HCT116 (cell line): ENCODE data around the gene TMF1.

ENCODE experiments used
- CEBPB ChIP-seq: IDR thresholded peaks from 2 replicates; pipeline ENCODE4 v1.6.1; 2012; ENCODE audit warnings: low read depth
- EZH2 ChIP-seq: fragments of 200-600 bp; sonication (generic); IDR thresholded peaks from 2 replicates; pipeline ENCODE4 v1.6.1; 2017; ENCODE audit warnings: antibody characterized with exemption, mixed run types
- FOSL1 ChIP-seq: IDR thresholded peaks from 2 replicates; pipeline ENCODE4 v1.6.1; 2012; ENCODE audit warnings: low read depth
- JUND ChIP-seq: IDR thresholded peaks from 2 replicates; pipeline ENCODE4 v1.6.1; 2012
- POLR2A ChIP-seq: IDR thresholded peaks from 2 replicates; pipeline ENCODE4 v1.7.0; 2011; ENCODE audit warnings: borderline replicate concordance; ENCODE audit not compliant: insufficient read depth, insufficient read length; ENCODE audit errors: extremely low read depth
- POLR2AphosphoS5 ChIP-seq: IDR thresholded peaks from 2 replicates; pipeline ENCODE4 v1.6.1; 2011; ENCODE audit warnings: mild to moderate bottlenecking, low read depth, low read length, moderate library complexity
- RAD21 ChIP-seq: IDR thresholded peaks from 2 replicates; pipeline ENCODE4 v1.6.1; 2012; ENCODE audit warnings: low read depth, mild to moderate bottlenecking
- TCF7L2 ChIP-seq: IDR thresholded peaks from 2 replicates; pipeline ENCODE4 v1.7.0; 2011; ENCODE audit warnings: borderline replicate concordance, inconsistent platforms; ENCODE audit not compliant: insufficient read depth, insufficient read length; ENCODE audit errors: extremely low read depth
- ZFX ChIP-seq: fragments of 450-650 bp; IDR thresholded peaks from 2 replicates; pipeline ENCODE4 v1.6.1; 2017
- TF ChIP-seq, protein P1 (sequence below), 3 experiments: fragments of 200-600 bp in 1 of 3; sonication (generic) in 1 of 3; IDR thresholded peaks in 2 of 3; conservative IDR thresholded peaks in 1 of 3; 2 replicates each; pipeline ENCODE4 v1.5.1; 2012 to 2017; ENCODE audit warnings: low read depth in 2 of 3, low read length in 2 of 3, antibody characterized with exemption in 1 of 3, borderline replicate concordance in 1 of 3, control low read depth in 1 of 3, mild to moderate bottlenecking in 1 of 3, mixed read lengths in 1 of 3, mixed run types in 1 of 3, moderate library complexity in 1 of 3; ENCODE audit not compliant: insufficient read depth in 1 of 3
- TF ChIP-seq, protein P2 (sequence below): IDR thresholded peaks from 2 replicates; pipeline ENCODE4 v1.6.1; 2012; ENCODE audit warnings: low read depth

DNA sequence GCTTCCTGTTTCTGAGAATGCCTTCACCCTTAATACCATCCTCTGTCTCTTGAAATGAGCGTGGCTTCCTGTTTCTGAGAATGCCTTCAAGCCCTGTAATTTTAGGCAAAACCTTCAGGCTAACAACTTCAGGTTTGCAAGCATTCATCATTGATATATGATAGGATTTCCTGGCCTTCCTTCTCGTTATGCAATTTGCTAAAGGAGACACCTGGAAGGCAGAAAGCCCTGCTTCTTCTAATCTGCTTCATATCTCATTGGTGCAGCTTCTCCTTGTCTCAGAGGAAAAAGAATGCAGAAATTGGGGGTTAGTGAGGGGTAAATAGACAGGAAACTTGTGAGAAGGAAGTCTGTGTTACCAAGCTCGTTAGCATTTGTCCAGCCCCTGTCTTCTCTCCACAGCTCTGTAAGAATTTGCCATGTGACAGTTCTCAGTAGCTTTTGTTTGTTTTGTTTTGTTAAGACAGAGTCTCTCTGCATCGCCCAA, 39.9 kb upstream of the TMF1 start:
- TF ChIP-seq, protein P1, sequence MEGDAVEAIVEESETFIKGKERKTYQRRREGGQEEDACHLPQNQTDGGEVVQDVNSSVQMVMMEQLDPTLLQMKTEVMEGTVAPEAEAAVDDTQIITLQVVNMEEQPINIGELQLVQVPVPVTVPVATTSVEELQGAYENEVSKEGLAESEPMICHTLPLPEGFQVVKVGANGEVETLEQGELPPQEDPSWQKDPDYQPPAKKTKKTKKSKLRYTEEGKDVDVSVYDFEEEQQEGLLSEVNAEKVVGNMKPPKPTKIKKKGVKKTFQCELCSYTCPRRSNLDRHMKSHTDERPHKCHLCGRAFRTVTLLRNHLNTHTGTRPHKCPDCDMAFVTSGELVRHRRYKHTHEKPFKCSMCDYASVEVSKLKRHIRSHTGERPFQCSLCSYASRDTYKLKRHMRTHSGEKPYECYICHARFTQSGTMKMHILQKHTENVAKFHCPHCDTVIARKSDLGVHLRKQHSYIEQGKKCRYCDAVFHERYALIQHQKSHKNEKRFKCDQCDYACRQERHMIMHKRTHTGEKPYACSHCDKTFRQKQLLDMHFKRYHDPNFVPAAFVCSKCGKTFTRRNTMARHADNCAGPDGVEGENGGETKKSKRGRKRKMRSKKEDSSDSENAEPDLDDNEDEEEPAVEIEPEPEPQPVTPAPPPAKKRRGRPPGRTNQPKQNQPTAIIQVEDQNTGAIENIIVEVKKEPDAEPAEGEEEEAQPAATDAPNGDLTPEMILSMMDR (IDR thresholded peaks at IDR 0.05 in 2 of 3, conservative IDR thresholded peaks at IDR 0.05 in 1 of 3; ENCODE audit: borderline replicate concordance in 1 of 3, insufficient read depth in 1 of 3, low read depth in 2 of 3, low read length in 2 of 3): no peak
- TF ChIP-seq FOSL1: no peak
- TF ChIP-seq POLR2A: no peak
- no peak for TF ChIP-seq JUND
- no peak for TF ChIP-seq EZH2
- no peak for TF ChIP-seq RAD21
- TF ChIP-seq TCF7L2: no peak
- TF ChIP-seq ZFX: no peak
- TF ChIP-seq POLR2AphosphoS5: no peak
- no peak for TF ChIP-seq CEBPB
- TF ChIP-seq, protein P2, sequence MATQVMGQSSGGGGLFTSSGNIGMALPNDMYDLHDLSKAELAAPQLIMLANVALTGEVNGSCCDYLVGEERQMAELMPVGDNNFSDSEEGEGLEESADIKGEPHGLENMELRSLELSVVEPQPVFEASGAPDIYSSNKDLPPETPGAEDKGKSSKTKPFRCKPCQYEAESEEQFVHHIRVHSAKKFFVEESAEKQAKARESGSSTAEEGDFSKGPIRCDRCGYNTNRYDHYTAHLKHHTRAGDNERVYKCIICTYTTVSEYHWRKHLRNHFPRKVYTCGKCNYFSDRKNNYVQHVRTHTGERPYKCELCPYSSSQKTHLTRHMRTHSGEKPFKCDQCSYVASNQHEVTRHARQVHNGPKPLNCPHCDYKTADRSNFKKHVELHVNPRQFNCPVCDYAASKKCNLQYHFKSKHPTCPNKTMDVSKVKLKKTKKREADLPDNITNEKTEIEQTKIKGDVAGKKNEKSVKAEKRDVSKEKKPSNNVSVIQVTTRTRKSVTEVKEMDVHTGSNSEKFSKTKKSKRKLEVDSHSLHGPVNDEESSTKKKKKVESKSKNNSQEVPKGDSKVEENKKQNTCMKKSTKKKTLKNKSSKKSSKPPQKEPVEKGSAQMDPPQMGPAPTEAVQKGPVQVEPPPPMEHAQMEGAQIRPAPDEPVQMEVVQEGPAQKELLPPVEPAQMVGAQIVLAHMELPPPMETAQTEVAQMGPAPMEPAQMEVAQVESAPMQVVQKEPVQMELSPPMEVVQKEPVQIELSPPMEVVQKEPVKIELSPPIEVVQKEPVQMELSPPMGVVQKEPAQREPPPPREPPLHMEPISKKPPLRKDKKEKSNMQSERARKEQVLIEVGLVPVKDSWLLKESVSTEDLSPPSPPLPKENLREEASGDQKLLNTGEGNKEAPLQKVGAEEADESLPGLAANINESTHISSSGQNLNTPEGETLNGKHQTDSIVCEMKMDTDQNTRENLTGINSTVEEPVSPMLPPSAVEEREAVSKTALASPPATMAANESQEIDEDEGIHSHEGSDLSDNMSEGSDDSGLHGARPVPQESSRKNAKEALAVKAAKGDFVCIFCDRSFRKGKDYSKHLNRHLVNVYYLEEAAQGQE: no peak
